Caco-2 (cell line): ENCODE measurements around the gene SLC11A1. TPM values are rescaled to one million over a fixed set of nuclear protein-coding genes. Genes with fewer than 3 reads are reported as not detected.

Experiments
- BruUV-seq: library from RNA; stranded (reverse); fragments of 400-500 nt; replicated peaks from 2 replicates; lab custom pipeline; 2021; lab: Mats Ljungman, UMichigan
- CTCF ChIA-PET: fragments of 300-600 bp; sonication (Branson Sonifier 250); formaldehyde crosslinking; loops from one replicate; lab custom pipeline; 2022; ENCODE audit warnings: antibody characterized with exemption; lab: Charles Lee
- POLR2A ChIA-PET: fragments of 300-600 bp; sonication (Branson Sonifier 250); formaldehyde crosslinking; loops from one replicate; lab custom pipeline; 2022; ENCODE audit warnings: antibody characterized with exemption; lab: Charles Lee
- DNase-seq, 2 experiments: peaks; one replicate each; pipeline versions ENCODE4 v3.0.0 to v3.0.0-alpha.2; 2020 to 2022
- H3K27me3 ChIP-seq: replicated peaks from 2 replicates; pipeline ENCODE4 v1.6.0; 2011; ENCODE audit warnings: low read length; ENCODE audit not compliant: control insufficient read depth, insufficient read depth
- H3K36me3 ChIP-seq: 2 replicates; pipeline ENCODE4 v1.5.1; 2011; ENCODE audit warnings: low read length; ENCODE audit not compliant: control insufficient read depth, insufficient read depth
- H3K4me1 ChIP-seq: fragments of 250-450 bp; sonication (Bioruptor Pico); 2 replicates; pipeline ENCODE4 v1.5.1; 2020; ENCODE audit warnings: mild to moderate bottlenecking
- H3K4me3 ChIP-seq: 2 replicates; pipeline ENCODE4 v1.5.1; 2011; ENCODE audit warnings: low read depth, mild to moderate bottlenecking, control low read depth, low read length
- H3K9me3 ChIP-seq: fragments of 250-450 bp; sonication (Bioruptor Pico); 2 replicates; pipeline ENCODE4 v1.5.1; 2020; ENCODE audit warnings: mild to moderate bottlenecking, moderate library complexity
- H3K27ac Mint-ChIP-seq: one replicate; pipeline ENCODE4 v1.8.0; 2022; ENCODE audit warnings: mixed read lengths; ENCODE audit not compliant: unreplicated experiment
- H3K27me3 Mint-ChIP-seq: one replicate; pipeline ENCODE4 v1.8.0; 2022; ENCODE audit warnings: mixed read lengths; ENCODE audit not compliant: insufficient read depth, unreplicated experiment
- H3K36me3 Mint-ChIP-seq: one replicate; pipeline ENCODE4 v1.8.0; 2022; ENCODE audit warnings: mild to moderate bottlenecking, mixed read lengths; ENCODE audit not compliant: insufficient read depth, unreplicated experiment
- H3K4me1 Mint-ChIP-seq: one replicate; pipeline ENCODE4 v1.8.0; 2022; ENCODE audit warnings: low read depth, mixed read lengths; ENCODE audit not compliant: unreplicated experiment
- H3K4me3 Mint-ChIP-seq: one replicate; pipeline ENCODE4 v1.8.0; 2022; ENCODE audit warnings: mild to moderate bottlenecking, moderate library complexity, mixed read lengths; ENCODE audit not compliant: unreplicated experiment
- H3K9me3 Mint-ChIP-seq: one replicate; pipeline ENCODE4 v1.8.0; 2022; ENCODE audit warnings: mixed read lengths; ENCODE audit not compliant: unreplicated experiment
- intact Hi-C: fragments of 100-400 bp; cut with micrococcal nuclease; formaldehyde crosslinking; loops from one replicate; pipeline ENCODE4 v1.10.0; 2022; ENCODE audit not compliant: unreplicated experiment
- total RNA-seq: library from RNA; stranded (reverse); gene quantifications from 2 replicates; pipeline ENCODE4 v1.2.3, GENCODE V29; 2022
- TF ChIP-seq, protein P1 (sequence below), 2 experiments: fragments of 200-600 bp in 1 of 2; IDR thresholded peaks; 1 replicate in 1 of 2; 2 replicates in 1 of 2; pipeline versions ENCODE4 v1.5.1 to v1.8.0; 2011 to 2022; ENCODE audit warnings: antibody characterized with exemption in 1 of 2, control low read depth in 1 of 2, inconsistent platforms in 1 of 2, low read depth in 1 of 2, low read length in 1 of 2, mild to moderate bottlenecking in 1 of 2, moderate library complexity in 1 of 2; ENCODE audit not compliant: insufficient read depth in 1 of 2, severe bottlenecking in 1 of 2, unreplicated experiment in 1 of 2

The SLC11A1 gene
- total RNA-seq, 1 experiment from 2014 or later = 0.32 TPM

DNA sequence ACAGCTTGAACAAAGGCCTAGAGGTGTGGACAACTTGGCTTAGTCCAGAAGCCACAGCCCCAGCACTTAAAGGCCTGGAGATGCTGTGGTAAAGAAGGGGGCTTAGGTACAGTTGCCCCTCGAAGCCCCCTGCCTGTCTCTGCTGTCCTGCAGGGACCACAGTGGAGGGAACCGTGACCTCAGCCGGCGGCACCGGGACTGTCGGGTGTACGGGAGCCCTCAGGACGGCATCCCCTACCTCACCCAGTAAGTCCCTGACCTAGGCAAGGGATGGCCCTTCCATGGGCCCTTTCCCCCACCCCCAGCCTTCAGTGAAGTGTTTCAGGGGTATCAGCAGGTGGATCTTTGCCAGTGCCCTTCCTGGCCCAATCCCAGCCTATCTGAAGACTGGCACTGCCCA is 40.7 kb upstream of the SLC11A1 start:
- Mint-ChIP-seq H3K27ac (no peak overlapping the region), H3K4me3 (no peak overlapping the region), H3K9me3 (no peaks in the 10 kb centered on the region), H3K36me3 (peaks cover 6% of the 10 kb centered on the region), H3K27me3 (no peaks in the 10 kb centered on the region), H3K4me1 (peaks cover 13% of the 10 kb centered on the region)
- no peaks in the 10 kb centered on the region for H3K27me3 ChIP-seq
- intact Hi-C loops = no loop called here
- H3K9me3 ChIP-seq = no peaks in the 10 kb centered on the region
- no peak overlapping the region for H3K4me3 ChIP-seq
- no peaks in the 10 kb centered on the region for H3K4me1 ChIP-seq
- H3K36me3 ChIP-seq = no peaks in the 10 kb centered on the region; the same call in 1 of the 2 replicates
- TF ChIP-seq, protein P1, sequence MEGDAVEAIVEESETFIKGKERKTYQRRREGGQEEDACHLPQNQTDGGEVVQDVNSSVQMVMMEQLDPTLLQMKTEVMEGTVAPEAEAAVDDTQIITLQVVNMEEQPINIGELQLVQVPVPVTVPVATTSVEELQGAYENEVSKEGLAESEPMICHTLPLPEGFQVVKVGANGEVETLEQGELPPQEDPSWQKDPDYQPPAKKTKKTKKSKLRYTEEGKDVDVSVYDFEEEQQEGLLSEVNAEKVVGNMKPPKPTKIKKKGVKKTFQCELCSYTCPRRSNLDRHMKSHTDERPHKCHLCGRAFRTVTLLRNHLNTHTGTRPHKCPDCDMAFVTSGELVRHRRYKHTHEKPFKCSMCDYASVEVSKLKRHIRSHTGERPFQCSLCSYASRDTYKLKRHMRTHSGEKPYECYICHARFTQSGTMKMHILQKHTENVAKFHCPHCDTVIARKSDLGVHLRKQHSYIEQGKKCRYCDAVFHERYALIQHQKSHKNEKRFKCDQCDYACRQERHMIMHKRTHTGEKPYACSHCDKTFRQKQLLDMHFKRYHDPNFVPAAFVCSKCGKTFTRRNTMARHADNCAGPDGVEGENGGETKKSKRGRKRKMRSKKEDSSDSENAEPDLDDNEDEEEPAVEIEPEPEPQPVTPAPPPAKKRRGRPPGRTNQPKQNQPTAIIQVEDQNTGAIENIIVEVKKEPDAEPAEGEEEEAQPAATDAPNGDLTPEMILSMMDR (IDR thresholded peaks at IDR 0.05; ENCODE audit: insufficient read depth in 1 of 2, low read depth in 1 of 2, low read length in 1 of 2, severe bottlenecking in 1 of 2, unreplicated experiment in 1 of 2) = no peak
- ChIA-PET CTCF (no interaction called here), POLR2A (no interaction called here)
- DNase-seq = no peak
- BruUV-seq = no TSS peak

DNA sequence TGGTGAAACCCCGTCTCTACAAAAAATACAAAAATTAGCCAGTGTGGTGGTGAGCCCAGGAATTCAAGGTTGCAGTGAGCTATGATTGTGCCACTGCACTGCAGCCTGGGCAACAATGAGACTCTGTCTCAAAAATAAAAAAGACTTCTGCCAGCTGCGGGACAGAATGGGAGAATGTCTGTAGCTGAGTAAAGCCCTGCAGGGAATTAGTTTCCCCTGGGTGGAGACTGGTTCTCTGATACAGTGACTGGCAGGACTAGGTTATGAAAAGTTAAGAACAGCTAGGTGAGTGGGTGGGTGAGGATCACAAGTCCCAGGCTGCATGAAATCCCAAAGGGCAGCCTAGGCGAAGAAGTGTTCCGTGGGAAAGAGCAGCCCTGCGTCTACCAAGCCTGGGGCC is 39.2 kb upstream of the SLC11A1 start:
- no peaks in the 10 kb centered on the region for H3K9me3 ChIP-seq
- H3K36me3 Mint-ChIP-seq = peaks cover 6% of the 10 kb centered on the region
- no peak for DNase-seq
- BruUV-seq = no TSS peak
- POLR2A ChIA-PET = no interaction called here
- TF ChIP-seq, protein P1 (IDR thresholded peaks at IDR 0.05; ENCODE audit: insufficient read depth in 1 of 2, low read depth in 1 of 2, low read length in 1 of 2, severe bottlenecking in 1 of 2, unreplicated experiment in 1 of 2) = no peak
- H3K4me1 ChIP-seq = no peaks in the 10 kb centered on the region
- no peaks in the 10 kb centered on the region for H3K27me3 ChIP-seq
- H3K27ac Mint-ChIP-seq = no peak overlapping the region
- no peaks in the 10 kb centered on the region for H3K9me3 Mint-ChIP-seq
- intact Hi-C loops = no loop called here
- no peak overlapping the region for H3K4me3 Mint-ChIP-seq
- H3K4me1 Mint-ChIP-seq = peaks cover 8% of the 10 kb centered on the region
- H3K4me3 ChIP-seq = no peak overlapping the region
- H3K36me3 ChIP-seq = no peaks in the 10 kb centered on the region; the same call in 1 of the 2 replicates
- CTCF ChIA-PET = no interaction called here
- H3K27me3 Mint-ChIP-seq = no peaks in the 10 kb centered on the region

DNA sequence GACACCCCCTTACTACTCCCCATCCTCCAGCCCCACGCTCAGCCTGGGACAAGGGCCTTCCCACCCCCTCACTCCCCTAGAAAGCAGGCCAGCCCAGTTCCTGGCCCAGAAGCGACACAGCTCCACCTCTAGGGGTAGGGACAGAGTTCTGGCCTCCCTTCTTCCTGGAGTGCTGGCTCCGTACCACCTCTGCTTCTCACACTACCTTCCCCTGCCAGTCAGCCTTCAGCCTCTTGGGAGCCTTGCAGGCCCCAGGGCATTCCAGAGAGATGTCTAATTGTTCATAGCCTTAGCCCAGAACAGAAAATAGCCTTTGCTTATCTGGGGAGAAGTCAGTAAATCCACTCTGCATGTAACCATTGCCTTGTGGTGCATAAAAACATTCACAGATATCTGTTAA is 38.5 kb upstream of the SLC11A1 start:
- Histone ChIP-seq H3K36me3 (no peaks in the 10 kb centered on the region; the same call in 1 of the 2 replicates), H3K4me1 (no peaks in the 10 kb centered on the region), H3K9me3 (no peaks in the 10 kb centered on the region), H3K4me3 (no peak overlapping the region), H3K27me3 (no peaks in the 10 kb centered on the region)
- POLR2A ChIA-PET = no interaction called here
- DNase-seq = no peak
- BruUV-seq = no TSS peak
- no peak overlapping the region for H3K27ac Mint-ChIP-seq
- no peaks in the 10 kb centered on the region for H3K27me3 Mint-ChIP-seq
- intact Hi-C loops = no loop called here
- no peaks in the 10 kb centered on the region for H3K9me3 Mint-ChIP-seq
- CTCF ChIA-PET = no interaction called here
- no peak overlapping the region for H3K4me3 Mint-ChIP-seq
- peaks cover 6% of the 10 kb centered on the region for H3K36me3 Mint-ChIP-seq
- H3K4me1 Mint-ChIP-seq = peaks cover 8% of the 10 kb centered on the region
- TF ChIP-seq, protein P1 (IDR thresholded peaks at IDR 0.05; ENCODE audit: insufficient read depth in 1 of 2, low read depth in 1 of 2, low read length in 1 of 2, severe bottlenecking in 1 of 2, unreplicated experiment in 1 of 2) = no peak
